Mesothelial cell of epicardium (in vitro differentiated cells): ENCODE results near the gene ACOT9. TPM values are rescaled to one million over a fixed set of nuclear protein-coding genes. Genes with fewer than 3 reads are reported as not detected.

ENCODE experiments used
- DNase-seq, 2 experiments: peaks; one replicate each; pipeline ENCODE4 v3.0.0; 2021; ENCODE audit warnings: low spot score in 2 of 2; ENCODE audit not compliant: unreplicated experiment in 2 of 2
- H3K27ac Mint-ChIP-seq: 2 replicates; pipeline ENCODE4 v1.8.0; 2021; ENCODE audit warnings: mixed read lengths
- H3K27me3 Mint-ChIP-seq: 2 replicates; pipeline ENCODE4 v1.8.0; 2021; ENCODE audit warnings: low read depth, mixed read lengths
- H3K36me3 Mint-ChIP-seq: 2 replicates; pipeline ENCODE4 v1.8.0; 2021; ENCODE audit warnings: mixed read lengths
- H3K4me1 Mint-ChIP-seq: 2 replicates; pipeline ENCODE4 v1.8.0; 2021; ENCODE audit warnings: mixed read lengths
- H3K4me3 Mint-ChIP-seq: 2 replicates; pipeline ENCODE4 v1.8.0; 2021; ENCODE audit warnings: mild to moderate bottlenecking, moderate library complexity, mixed read lengths
- H3K9me3 Mint-ChIP-seq: 2 replicates; pipeline ENCODE4 v1.8.0; 2021; ENCODE audit warnings: mixed read lengths
- total RNA-seq: library from RNA; stranded (reverse); gene quantifications from 3 replicates; pipeline ENCODE4 v1.2.1, GENCODE V29; 2021
- TF ChIP-seq, protein P1 (sequence below): fragments of 200-600 bp; sonication (generic); IDR thresholded peaks from one replicate; pipeline ENCODE4 v1.5.0; 2021; ENCODE audit warnings: antibody characterized with exemption; ENCODE audit not compliant: unreplicated experiment

Gene ACOT9
- total RNA-seq, 1 donor from 2014 or later, result 32.7 TPM

GRCh38 chrX:23787745-23788118 lies 44.7 kb upstream of the ACOT9 start:
- H3K4me3 Mint-ChIP-seq, result no peak overlapping the region

DNA sequence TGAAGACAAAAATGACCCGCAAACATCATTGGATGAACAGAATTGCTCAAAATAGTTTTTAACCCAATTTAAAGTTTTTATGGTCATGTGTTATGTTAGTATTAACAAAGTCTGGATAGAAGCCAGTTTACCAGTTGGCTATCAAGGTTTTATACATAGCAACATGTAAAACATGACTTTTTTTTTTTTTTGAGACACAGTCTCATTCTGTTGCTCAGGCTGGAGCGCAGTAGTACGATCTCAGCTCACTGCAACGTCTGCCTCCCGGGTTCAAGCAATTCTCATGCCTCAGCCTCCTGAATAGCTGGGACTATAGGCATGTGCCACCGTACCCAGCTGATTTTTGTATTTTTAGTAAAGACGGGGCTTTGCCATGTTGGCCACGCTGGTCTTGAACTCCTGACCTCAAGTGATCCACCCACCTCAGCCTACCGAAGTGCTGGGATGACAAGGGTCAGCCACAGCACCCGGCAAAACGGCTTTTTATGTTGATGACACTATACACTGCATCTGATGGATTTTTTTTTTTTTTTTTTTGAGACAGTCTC lies 43.3 kb upstream of the ACOT9 start:
- H3K4me3 Mint-ChIP-seq, result no peak overlapping the region

More at GRCh38 chrX:23787745-23788118, 44.7 kb upstream of the ACOT9 start:
- no peaks in the 10 kb centered on the region for H3K27me3 Mint-ChIP-seq
- H3K9me3 Mint-ChIP-seq, result no peaks in the 10 kb centered on the region
- H3K27ac Mint-ChIP-seq, result peak overlapping the region; percentile 56
- H3K4me1 Mint-ChIP-seq, result peaks cover 27% of the 10 kb centered on the region
- H3K36me3 Mint-ChIP-seq, result peaks cover 23% of the 10 kb centered on the region
- DNase-seq, result no peak
- TF ChIP-seq, protein P1, sequence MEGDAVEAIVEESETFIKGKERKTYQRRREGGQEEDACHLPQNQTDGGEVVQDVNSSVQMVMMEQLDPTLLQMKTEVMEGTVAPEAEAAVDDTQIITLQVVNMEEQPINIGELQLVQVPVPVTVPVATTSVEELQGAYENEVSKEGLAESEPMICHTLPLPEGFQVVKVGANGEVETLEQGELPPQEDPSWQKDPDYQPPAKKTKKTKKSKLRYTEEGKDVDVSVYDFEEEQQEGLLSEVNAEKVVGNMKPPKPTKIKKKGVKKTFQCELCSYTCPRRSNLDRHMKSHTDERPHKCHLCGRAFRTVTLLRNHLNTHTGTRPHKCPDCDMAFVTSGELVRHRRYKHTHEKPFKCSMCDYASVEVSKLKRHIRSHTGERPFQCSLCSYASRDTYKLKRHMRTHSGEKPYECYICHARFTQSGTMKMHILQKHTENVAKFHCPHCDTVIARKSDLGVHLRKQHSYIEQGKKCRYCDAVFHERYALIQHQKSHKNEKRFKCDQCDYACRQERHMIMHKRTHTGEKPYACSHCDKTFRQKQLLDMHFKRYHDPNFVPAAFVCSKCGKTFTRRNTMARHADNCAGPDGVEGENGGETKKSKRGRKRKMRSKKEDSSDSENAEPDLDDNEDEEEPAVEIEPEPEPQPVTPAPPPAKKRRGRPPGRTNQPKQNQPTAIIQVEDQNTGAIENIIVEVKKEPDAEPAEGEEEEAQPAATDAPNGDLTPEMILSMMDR, result no peak

GRCh38 chrX:23785580-23785979 lies 42.5 kb upstream of the ACOT9 start:
- Mint-ChIP-seq H3K27ac (peak overlapping the region; percentile 47), H3K4me3 (peak overlapping the region; percentile 98), H3K36me3 (peaks cover 23% of the 10 kb centered on the region), H3K9me3 (no peaks in the 10 kb centered on the region), H3K27me3 (no peaks in the 10 kb centered on the region), H3K4me1 (peaks cover 36% of the 10 kb centered on the region)
- DNase-seq, result no peak
- TF ChIP-seq, protein P1, result no peak

More for the DNA sequence above, 43.3 kb upstream of the ACOT9 start:
- DNase-seq, result no peak
- Mint-ChIP-seq H3K9me3 (no peaks in the 10 kb centered on the region), H3K36me3 (peaks cover 23% of the 10 kb centered on the region), H3K27ac (no peak overlapping the region), H3K27me3 (no peaks in the 10 kb centered on the region), H3K4me1 (peaks cover 36% of the 10 kb centered on the region)
- TF ChIP-seq, protein P1, result no peak

GRCh38 chrX:23784470-23785331 lies 41.6 kb upstream of the ACOT9 start:
- H3K4me3 Mint-ChIP-seq, result peak overlapping the region; percentile 98
- no peaks in the 10 kb centered on the region for H3K27me3 Mint-ChIP-seq
- DNase-seq, result no peak
- no peaks in the 10 kb centered on the region for H3K9me3 Mint-ChIP-seq
- H3K4me1 Mint-ChIP-seq, result peaks cover 36% of the 10 kb centered on the region
- TF ChIP-seq, protein P1, result no peak
- peaks cover 23% of the 10 kb centered on the region for H3K36me3 Mint-ChIP-seq
- peak overlapping the region; percentile 92 for H3K27ac Mint-ChIP-seq

GRCh38 chrX:23783589-23784469 lies 40.8 kb upstream of the ACOT9 start:
- H3K27ac Mint-ChIP-seq, result peak overlapping the region; percentile 92
- H3K9me3 Mint-ChIP-seq, result no peaks in the 10 kb centered on the region
- peaks cover 23% of the 10 kb centered on the region for H3K36me3 Mint-ChIP-seq
- H3K4me1 Mint-ChIP-seq, result peaks cover 36% of the 10 kb centered on the region
- peak overlapping the region; percentile 98 for H3K4me3 Mint-ChIP-seq
- no peaks in the 10 kb centered on the region for H3K27me3 Mint-ChIP-seq
- TF ChIP-seq, protein P1, result no peak
- DNase-seq, result no peak
